LNCaP clone FGC (cell line): ENCODE measurements around the gene PRXL2C.

ENCODE experiments used
- DNase-seq: peaks from one replicate; pipeline ENCODE4 v3.0.0-alpha.2; 2011; ENCODE audit warnings: low read depth
- H3K4me3 ChIP-seq: 2 replicates; pipeline ENCODE4 v1.5.1; 2011; ENCODE audit warnings: mild to moderate bottlenecking, low read depth, low read length, control low read depth
- TF ChIP-seq, protein P1 (sequence below): IDR thresholded peaks from 2 replicates; pipeline ENCODE4 v1.5.1; 2012; ENCODE audit warnings: mild to moderate bottlenecking; ENCODE audit not compliant: control insufficient read depth, insufficient read depth; ENCODE audit errors: extremely low read depth

The PRXL2C gene

DNA sequence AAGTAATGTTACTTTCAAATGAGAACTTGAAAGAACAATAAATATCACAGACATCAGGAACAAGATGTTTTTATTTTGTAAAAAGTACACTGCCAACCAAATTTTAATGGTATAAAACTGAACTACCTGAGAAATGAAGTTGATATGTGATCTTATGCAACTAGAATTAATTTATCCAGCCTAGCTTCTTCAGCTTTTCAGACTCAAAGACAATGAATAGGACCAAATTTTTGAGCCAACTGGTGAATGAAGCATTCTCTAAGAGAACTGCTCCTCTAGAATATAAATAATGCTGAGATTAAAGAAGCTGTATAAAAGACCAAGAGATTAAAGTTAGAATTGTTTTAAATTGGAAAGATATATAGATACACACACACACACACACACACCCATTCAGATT is 45.4 kb downstream of the PRXL2C start:
- H3K4me3 ChIP-seq, result no peak overlapping the region
- DNase-seq, result no peak
- TF ChIP-seq, protein P1, sequence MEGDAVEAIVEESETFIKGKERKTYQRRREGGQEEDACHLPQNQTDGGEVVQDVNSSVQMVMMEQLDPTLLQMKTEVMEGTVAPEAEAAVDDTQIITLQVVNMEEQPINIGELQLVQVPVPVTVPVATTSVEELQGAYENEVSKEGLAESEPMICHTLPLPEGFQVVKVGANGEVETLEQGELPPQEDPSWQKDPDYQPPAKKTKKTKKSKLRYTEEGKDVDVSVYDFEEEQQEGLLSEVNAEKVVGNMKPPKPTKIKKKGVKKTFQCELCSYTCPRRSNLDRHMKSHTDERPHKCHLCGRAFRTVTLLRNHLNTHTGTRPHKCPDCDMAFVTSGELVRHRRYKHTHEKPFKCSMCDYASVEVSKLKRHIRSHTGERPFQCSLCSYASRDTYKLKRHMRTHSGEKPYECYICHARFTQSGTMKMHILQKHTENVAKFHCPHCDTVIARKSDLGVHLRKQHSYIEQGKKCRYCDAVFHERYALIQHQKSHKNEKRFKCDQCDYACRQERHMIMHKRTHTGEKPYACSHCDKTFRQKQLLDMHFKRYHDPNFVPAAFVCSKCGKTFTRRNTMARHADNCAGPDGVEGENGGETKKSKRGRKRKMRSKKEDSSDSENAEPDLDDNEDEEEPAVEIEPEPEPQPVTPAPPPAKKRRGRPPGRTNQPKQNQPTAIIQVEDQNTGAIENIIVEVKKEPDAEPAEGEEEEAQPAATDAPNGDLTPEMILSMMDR, result no peak

GRCh38 chr9:96607971-96608370 is 47.1 kb downstream of the PRXL2C start:
- no peak overlapping the region for H3K4me3 ChIP-seq
- TF ChIP-seq, protein P1, result no peak
- no peak for DNase-seq

GRCh38 chr9:96605328-96605727 is 49.8 kb downstream of the PRXL2C start:
- no peak for DNase-seq
- TF ChIP-seq, protein P1, result no peak
- H3K4me3 ChIP-seq, result no peak overlapping the region

- TF ChIP-seq, protein P1, result no peak
- peak; percentile 93 for DNase-seq
- H3K4me3 ChIP-seq, result peak overlapping the region; percentile 17
These were observed 51.2 kb downstream of the PRXL2C start for GRCh38 chr9:96604004-96604319.

GRCh38 chr9:96603305-96604003 is 51.7 kb downstream of the PRXL2C start:
- DNase-seq, result no peak
- TF ChIP-seq, protein P1, result no peak
- H3K4me3 ChIP-seq, result peak overlapping the region; percentile 17

- H3K4me3 ChIP-seq, result no peak overlapping the region
- TF ChIP-seq, protein P1, result no peak
- DNase-seq, result no peak
These were observed 55.8 kb downstream of the PRXL2C start for GRCh38 chr9:96599298-96599697.

GRCh38 chr9:96596601-96597111 is 58.5 kb downstream of the PRXL2C start:
- H3K4me3 ChIP-seq, result no peak overlapping the region
- TF ChIP-seq, protein P1, result no peak
- no peak for DNase-seq
